ENCODE data around the gene MORN4. TPM values are rescaled to one million over a fixed set of nuclear protein-coding genes. Genes with fewer than 3 reads are reported as not detected.
A peak's percentile ranks its signal among the peaks of the same experiment; 100 is the strongest.

Gene MORN4
- total and polyA plus RNA-seq, 2 of the 13 experiments (the other 11 are each of a cell fraction or from before 2014, with no cell fraction given): 3.4 to 9.1 TPM

GRCh38 chr10:97599272-97599619 lies 34.1 kb downstream of the MORN4 start:
- Histone ChIP-seq H3K27me3 (ENCODE audit: control insufficient read depth in 1 of 2, insufficient read depth in 2 of 2, low read length in 2 of 2) (no peaks in the 10 kb centered on the region; a peak in 1 of 5 replicates), H3K79me2 (ENCODE audit: insufficient read depth, low read length) (no peaks in the 10 kb centered on the region), H3K27ac (ENCODE audit: extremely low read length, insufficient read depth, low read length) (no peak overlapping the region), H3K9me3 (ENCODE audit: low read length) (no peaks in the 10 kb centered on the region), H4K20me1 (ENCODE audit: insufficient read depth, low read length) (no peaks in the 10 kb centered on the region), H3K4me2 (ENCODE audit: low read depth, low read length) (no peak overlapping the region), H3K36me3 (replicated peaks in 1 of 2; ENCODE audit: control insufficient read depth in 1 of 2, insufficient read depth in 2 of 2, low read length in 2 of 2) (no peaks in the 10 kb centered on the region), H2AFZ (ENCODE audit: low read length) (no peak overlapping the region), H3K9ac (ENCODE audit: insufficient read depth, low read depth, low read length) (no peak overlapping the region), H3K4me1 (ENCODE audit: insufficient read depth, low read length) (peaks cover 43% of the 10 kb centered on the region), H3K4me3 (replicated peaks in 1 of 3; ENCODE audit: insufficient read depth in 1 of 3, low read depth in 2 of 3, low read length in 3 of 3) (no peak overlapping the region)
- DNase-seq (ENCODE audit: low spot score) (no peak), FAIRE-seq (no peak), ATAC-seq (no peak)
- in situ Hi-C loops (cut with HindIII; ENCODE audit: extremely low pct_ligation_motif_present, low pct_unique_long_range_greater_than_20kb) (no loop called here), intact Hi-C loops (cut with micrococcal nuclease; ENCODE audit: unreplicated experiment) (no loop called here)
- CTCF ChIA-PET (ENCODE audit: low intra/inter-chr PET ratio, low total read pairs): no interaction called here
- BruUV-seq (replicated peaks): no TSS peak
- TF ChIP-seq HDAC2 (CRISPR knock-in tag; IDR thresholded peaks at IDR 0.05) (no peak), ZNF879 (CRISPR knock-in tag; IDR thresholded peaks at IDR 0.05) (no peak), RARA (CRISPR knock-in tag; IDR thresholded peaks at IDR 0.05) (no peak), ZNF20 (CRISPR knock-in tag; IDR thresholded peaks at IDR 0.05) (no peak), ATF7 (IDR thresholded peaks at IDR 0.05) (peak; percentile 57), ATF7 (CRISPR knock-in tag; IDR thresholded peaks at IDR 0.05) (no peak)
- POLR2A ChIA-PET: no interaction called here
- WGBS (ENCODE audit: low lambda C conversion rate): 93% methylated on average over 6 of the region's 6 CpGs

GRCh38 chr10:97598407-97599271 lies 34.7 kb downstream of the MORN4 start:
- Histone ChIP-seq H3K9ac (ENCODE audit: insufficient read depth, low read depth, low read length) (no peak overlapping the region), H3K4me3 (replicated peaks in 1 of 3; ENCODE audit: insufficient read depth in 1 of 3, low read depth in 2 of 3, low read length in 3 of 3) (no peak overlapping the region), H3K79me2 (ENCODE audit: insufficient read depth, low read length) (no peaks in the 10 kb centered on the region), H4K20me1 (ENCODE audit: insufficient read depth, low read length) (no peaks in the 10 kb centered on the region), H3K4me1 (ENCODE audit: insufficient read depth, low read length) (peaks cover 43% of the 10 kb centered on the region), H3K27me3 (ENCODE audit: control insufficient read depth in 1 of 2, insufficient read depth in 2 of 2, low read length in 2 of 2) (no peaks in the 10 kb centered on the region; a peak in 1 of 5 replicates), H3K4me2 (ENCODE audit: low read depth, low read length) (no peak overlapping the region), H3K36me3 (replicated peaks in 1 of 2; ENCODE audit: control insufficient read depth in 1 of 2, insufficient read depth in 2 of 2, low read length in 2 of 2) (no peaks in the 10 kb centered on the region), H3K27ac (ENCODE audit: extremely low read length, insufficient read depth, low read length) (no peak overlapping the region), H3K9me3 (ENCODE audit: low read length) (no peaks in the 10 kb centered on the region), H2AFZ (ENCODE audit: low read length) (no peak overlapping the region)
- TF ChIP-seq CHD2 (IDR thresholded peaks at IDR 0.05; ENCODE audit: low read depth, low read length): no peak
- TF ChIP-seq ZNF605 (CRISPR knock-in tag; IDR thresholded peaks at IDR 0.05): no peak
- TF ChIP-seq PRDM15 (CRISPR knock-in tag; IDR thresholded peaks at IDR 0.05): no peak
- no peak for TF ChIP-seq ZNF335 (CRISPR knock-in tag; IDR thresholded peaks at IDR 0.05)
- 0 out of 2 replicates have a peak, but pooled peaks have one; percentile 17 for TF ChIP-seq ZNF121 (CRISPR knock-in tag; IDR thresholded peaks at IDR 0.05)
- intact Hi-C loops (cut with micrococcal nuclease; ENCODE audit: unreplicated experiment): no loop called here
- BruUV-seq (replicated peaks): no TSS peak
- DNase-seq (ENCODE audit: low spot score) (no peak), FAIRE-seq (no peak), ATAC-seq (no peak)
- 95% methylated on average over 12 of the region's 19 CpGs for WGBS (ENCODE audit: low lambda C conversion rate)
- ChIA-PET POLR2A (interaction anchor here (3.5 kb wide), 1 partner anchor 14 kb away, joined by 23 read pairs; the partner anchor contains the start of gene HOGA1), CTCF (ENCODE audit: low intra/inter-chr PET ratio, low total read pairs) (no interaction called here)
- in situ Hi-C loops (cut with HindIII; ENCODE audit: extremely low pct_ligation_motif_present, low pct_unique_long_range_greater_than_20kb): no loop called here

All from HepG2 (cell line).